ENCODE results near the gene SLC7A6.

Gene SLC7A6

GRCh38 chr16:68346892-68347480 lies 82.7 kb downstream of the SLC7A6 start:
- DNase-seq (ENCODE audit: low read depth) = no peak

GRCh38 chr16:68347605-68348004 lies 83.3 kb downstream of the SLC7A6 start:
- DNase-seq (ENCODE audit: low read depth) = no peak

DNA sequence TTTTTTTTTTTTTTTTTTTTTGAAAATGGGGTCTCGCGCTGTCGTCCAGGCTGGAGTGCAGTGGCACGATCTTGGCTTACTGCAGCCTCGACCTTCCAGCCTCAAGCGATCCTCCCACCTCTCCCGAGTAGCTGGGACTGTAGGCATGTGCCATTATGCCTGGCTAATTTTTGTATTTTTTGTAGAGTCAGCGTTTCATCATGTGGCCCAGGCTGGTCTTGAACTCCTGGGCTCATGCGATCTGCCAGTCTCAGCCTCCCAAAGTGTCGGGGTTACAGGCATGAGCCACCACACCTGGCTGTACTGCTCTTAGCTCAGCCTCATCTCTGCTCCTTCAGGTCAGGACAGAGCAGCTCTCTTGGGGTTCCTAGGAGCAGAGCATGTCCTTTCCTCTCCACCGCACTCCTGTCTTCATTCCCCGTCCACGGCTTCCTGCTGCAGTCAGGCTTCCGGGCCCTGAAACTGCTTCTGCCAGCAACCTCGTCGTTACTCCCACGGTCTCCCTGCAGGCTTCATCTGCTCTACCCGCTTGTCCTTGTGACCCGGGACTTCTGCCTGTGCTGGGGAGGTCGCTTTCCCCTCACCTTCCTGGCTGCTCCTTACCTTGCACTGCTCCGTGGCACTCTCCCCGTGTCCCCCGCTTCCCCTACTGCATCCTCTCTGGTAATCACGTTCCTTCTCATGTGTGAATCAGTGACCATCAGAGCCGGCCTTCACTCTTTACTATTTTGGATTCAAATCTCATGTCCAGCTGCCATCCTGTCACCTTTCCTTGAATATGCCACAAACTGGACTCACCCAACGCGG lies 84.5 kb downstream of the SLC7A6 start:
- no peak for DNase-seq (ENCODE audit: low read depth)

DNA sequence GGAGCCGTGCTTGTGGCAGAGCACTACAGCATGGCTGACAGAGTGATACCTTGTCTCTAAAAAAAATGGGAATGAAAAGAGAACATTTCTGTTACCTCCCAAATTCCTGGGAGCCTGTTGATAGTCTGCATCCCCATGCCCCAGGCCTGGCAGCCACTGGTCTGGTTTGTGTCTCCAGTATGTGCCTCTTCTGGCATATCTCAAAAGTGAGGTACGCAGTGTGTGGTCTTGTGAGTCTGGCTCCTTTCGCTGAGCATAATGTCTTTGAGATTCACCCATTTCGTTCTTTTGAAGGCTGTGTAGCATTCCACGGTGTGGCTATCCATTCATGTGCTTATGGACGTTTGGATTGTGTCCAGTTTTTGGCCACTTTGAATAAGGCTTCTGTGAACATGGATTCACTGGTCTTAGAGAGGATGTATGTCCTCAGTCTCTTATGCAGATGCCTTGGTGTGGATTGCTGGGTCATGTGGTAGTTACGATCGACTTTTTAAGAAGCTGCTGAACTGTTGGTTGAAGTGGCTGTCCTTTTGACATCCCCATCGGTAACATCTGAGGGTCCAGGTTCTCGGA lies 85.6 kb downstream of the SLC7A6 start:
- DNase-seq (ENCODE audit: low read depth) = no peak

GRCh38 chr16:68350813-68351350 lies 86.6 kb downstream of the SLC7A6 start:
- no peak for DNase-seq (ENCODE audit: low read depth)

Data from activated T-cell treated with anti-CD3 and anti-CD28 coated beads for 24 hours (primary cell).